ENCODE results near the gene LMNTD1.
"Not testable (repeated sequence)": the region's sequence is repeated elsewhere in the genome, so short reads cannot be mapped to it uniquely, and the experiment has no call there.

Gene LMNTD1

DNA sequence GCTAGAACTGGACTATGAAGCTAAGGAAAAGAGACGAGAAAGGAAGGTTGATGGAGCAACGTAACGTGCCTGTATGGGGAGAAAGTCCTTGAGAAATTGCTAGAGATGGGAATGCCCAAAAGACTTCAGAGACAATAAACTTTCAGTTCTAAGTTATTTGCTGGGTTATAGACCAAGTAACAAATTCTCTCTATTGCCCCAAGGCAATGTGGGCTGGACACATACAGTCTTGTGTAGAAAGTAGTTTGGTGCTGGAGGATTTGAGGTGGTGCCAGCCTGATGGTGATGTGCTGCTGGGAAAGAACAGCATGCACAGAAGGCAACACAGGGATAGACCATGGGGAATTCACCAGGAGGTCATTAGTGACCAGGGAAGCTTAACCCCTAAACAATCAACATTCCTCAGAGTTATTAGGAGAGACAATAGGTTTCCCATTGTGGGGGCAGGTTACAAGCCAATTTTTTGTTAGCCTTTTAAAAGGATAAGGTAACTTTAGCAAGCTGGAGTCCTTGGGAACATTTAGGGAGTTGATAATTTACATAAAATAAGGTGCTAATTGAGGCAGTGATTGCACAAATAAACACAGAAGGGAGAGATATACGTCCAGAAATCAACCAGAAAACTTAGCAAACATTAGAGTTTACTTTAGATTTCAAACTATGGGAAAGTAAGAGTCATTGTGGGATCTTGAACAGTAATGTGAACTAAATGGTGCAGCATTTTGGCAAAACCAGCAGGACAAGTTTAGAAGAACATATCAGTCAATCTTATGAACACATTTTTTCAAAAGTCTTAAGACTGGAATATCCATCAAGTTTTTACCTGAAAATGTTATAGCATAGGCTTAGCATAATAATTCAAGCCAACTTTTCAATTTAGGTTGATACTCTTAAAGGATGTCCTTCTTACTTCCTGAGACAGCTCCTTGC is 61.4 kb downstream of the LMNTD1 start:
- no peak for DNase-seq (ENCODE audit: low read depth in 2 of 2)

GRCh38 chr12:25488956-25489870 is 63.9 kb downstream of the LMNTD1 start:
- not testable (repeated sequence) for DNase-seq (ENCODE audit: low read depth in 2 of 2)

DNA sequence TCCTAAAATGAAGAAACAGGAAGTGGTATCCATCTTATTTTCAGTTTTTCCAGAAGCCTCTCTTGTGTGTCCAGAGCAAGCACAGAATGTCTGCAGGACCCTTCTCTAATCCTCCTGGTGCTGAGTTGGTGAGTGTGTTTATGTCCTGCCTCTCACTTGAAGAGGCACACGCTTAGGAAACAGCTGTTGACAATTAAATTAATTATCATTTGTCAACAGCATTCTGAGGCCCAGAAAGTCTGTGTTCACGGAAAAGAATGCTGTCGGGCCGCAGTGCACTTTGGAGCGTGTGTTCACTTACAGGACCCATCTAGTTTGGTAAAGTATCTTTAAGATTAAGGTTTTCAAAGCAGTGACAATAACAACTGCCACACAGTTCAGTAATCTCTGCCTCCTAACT is 70.5 kb downstream of the LMNTD1 start:
- DNase-seq (ENCODE audit: low read depth in 2 of 2), result no peak

DNA sequence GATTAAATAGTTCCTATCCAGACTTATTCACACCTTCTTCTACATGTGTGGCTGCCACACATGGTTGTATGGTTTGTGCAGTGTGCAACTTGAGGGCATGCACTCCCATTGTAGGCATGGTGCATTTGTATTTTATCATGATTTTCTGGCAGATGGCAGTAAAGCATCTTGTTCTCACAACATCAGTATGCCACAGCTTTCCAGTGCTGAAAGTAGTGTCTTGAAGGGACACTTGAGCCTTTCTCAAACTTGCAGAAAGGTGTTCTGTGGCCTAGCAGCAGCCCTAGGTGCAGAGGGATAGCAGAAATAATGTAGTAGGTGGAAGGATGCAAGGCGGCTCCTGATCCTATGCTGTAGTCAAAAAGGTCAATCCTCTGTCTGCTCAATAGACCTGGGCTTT is 72.9 kb downstream of the LMNTD1 start:
- no peak for DNase-seq (ENCODE audit: low read depth in 2 of 2)

DNA sequence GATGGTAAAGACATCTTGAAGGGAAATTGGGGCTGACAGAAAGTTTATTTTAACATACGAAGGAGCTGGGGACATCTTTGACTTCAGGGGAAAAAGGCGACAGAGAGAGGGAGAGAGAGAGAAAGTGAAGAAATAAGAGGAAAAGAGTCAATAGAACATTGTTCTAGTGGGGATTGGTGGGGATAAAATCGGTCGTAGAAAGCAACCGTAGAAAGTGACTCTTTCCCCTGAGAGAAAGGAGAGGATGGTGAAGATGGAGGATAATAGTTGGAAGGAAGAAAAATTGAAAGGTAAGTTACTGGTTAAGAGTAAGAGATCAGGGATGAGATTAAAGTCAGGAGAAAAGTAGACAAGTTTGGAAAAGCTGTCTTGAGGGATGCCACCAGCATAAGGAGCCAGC is 75.9 kb downstream of the LMNTD1 start:
- DNase-seq (ENCODE audit: low read depth in 2 of 2), result no peak

DNA sequence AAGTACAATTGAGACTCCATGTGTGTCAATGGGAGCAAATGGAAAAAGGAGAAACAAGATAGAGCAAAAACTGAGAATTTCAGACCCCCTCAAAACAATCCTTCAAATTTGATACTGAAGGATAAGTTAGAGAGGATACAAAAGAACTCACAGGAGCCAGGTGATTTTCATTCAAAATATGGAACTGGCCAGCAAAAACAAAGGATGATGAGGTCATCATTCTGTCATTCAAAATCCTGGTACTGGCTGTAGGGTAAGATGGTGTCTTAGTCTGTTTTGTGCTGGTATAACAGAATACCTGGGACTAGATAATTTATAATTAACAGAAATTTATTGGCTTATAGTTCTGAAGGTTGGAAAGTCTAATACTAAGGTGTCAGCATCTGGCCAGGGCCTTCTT is 80.6 kb downstream of the LMNTD1 start:
- DNase-seq (ENCODE audit: low read depth in 2 of 2), result no peak

DNA sequence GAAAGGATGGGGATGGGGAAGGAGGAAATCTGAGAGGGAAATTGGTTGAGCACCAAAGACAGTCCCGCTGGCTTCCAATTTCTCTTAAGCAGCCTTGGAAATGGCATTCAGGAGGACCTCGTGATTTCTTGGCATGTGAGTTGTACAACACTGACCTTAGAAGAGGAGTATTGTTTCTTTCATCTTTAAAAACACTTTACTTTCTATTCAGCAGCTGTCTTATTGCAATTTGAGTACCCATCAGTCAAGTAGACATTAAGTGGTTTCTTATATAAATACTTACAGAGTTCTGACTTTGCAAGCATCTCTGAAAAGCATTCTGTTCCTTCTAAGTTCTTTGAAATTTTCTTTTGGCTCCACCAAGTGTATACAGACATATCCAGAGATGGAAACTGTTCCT is 83.2 kb downstream of the LMNTD1 start:
- DNase-seq (ENCODE audit: low read depth in 2 of 2), result no peak

DNA sequence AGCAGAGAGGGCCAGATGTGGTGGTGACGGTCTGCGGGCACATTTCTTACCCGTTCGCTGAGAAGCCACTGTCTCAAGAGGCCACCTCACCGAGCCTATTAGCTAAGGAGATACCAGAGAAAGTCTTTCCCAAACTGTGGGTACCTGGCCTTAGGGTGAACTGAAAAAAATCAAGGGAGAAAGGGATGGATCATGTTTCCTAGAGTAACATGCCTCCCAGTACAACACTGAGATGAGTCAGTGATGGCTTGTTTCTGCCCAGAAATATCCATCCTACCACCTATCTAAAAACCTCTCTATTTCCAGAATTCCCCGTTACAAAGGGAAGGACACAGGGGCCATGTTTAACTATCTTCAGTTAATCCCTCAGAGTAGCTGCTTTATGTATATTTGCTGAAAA is 83.7 kb downstream of the LMNTD1 start:
- no peak for DNase-seq (ENCODE audit: low read depth in 2 of 2)

GRCh38 chr12:25463521-25463920 is 89.6 kb downstream of the LMNTD1 start:
- DNase-seq (ENCODE audit: low read depth in 2 of 2), result no peak

DNA sequence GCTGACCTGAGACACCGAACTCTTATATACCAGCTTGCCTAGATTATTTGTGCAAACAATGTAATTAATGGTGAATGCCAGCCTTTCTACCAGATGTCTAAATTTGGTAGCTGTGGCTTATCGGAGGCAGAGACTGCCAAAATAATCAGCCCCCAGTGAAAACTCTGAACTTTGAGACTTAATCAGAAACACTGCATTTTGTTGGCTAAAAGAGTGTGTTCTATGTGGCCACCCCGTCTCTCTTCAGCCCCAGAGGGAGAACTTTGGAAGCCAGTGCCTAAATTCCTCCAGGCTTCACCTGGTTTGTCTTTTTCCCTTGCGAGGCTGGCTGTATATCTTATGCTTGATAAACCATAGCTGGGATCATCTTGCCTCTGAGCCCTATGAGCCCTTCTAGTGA is 90.1 kb downstream of the LMNTD1 start:
- DNase-seq (ENCODE audit: low read depth in 2 of 2), result no peak

DNA sequence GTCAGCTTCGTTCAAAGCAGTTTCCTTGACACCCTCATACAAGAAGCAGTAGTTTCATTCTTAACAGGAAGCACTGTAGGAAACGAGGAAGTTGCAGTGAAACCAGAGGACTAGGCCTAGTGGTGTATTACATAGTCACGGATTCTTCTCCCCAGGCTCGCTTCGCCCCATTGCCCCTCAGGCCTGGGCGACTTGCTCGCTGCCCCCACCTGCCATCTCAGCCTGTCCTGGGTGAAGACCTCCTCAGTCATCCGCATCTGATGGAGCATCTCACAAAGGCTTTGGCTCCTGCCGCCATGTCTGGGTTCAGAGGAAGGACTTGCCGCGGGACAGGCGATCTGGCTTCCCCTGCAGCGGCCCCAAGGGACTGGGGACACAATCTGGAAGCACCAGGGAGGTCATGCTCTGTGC is 93.5 kb downstream of the LMNTD1 start:
- DNase-seq (ENCODE audit: low read depth in 2 of 2), result no peak

GRCh38 chr12:25458047-25458552 is 95.0 kb downstream of the LMNTD1 start:
- DNase-seq (ENCODE audit: low read depth in 2 of 2), result no peak

DNA sequence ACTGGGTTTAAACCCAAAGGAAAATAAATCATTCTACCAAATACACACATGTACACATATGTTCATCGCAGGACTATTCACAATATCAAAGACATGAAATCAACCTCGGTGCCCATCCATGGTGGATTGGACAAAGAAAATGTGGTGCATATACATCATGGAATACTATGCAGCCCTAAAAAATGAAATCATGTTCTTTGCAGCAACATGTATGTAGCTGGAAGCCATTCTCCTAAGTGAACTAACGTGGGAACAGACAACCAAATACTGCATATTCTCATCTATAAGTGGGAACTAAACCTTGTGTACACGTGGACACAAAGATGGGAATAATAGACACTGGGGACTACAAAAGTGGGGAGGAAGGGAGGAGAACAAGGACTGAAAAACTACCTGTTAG is 96.6 kb downstream of the LMNTD1 start:
- DNase-seq (ENCODE audit: low read depth in 2 of 2), result no peak

DNA sequence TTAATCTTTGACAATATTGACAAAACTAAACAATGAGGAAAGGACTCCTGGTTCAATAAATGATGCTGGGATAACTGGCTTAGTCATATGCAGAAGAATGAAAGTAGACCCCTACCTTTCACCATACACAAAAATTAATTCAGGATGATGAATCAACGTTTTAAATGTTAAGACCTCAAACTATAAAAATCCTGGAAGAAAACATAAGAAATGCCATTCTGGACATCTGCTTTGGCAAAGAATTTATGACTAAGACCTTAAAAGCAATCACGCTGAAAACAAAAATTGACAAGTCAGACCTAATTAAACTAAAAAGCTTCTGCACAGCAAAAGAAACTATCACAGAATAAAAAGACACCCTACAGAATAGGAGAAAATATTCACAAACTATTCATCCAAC is 97.4 kb downstream of the LMNTD1 start:
- DNase-seq (ENCODE audit: low read depth in 2 of 2), result no peak

DNA sequence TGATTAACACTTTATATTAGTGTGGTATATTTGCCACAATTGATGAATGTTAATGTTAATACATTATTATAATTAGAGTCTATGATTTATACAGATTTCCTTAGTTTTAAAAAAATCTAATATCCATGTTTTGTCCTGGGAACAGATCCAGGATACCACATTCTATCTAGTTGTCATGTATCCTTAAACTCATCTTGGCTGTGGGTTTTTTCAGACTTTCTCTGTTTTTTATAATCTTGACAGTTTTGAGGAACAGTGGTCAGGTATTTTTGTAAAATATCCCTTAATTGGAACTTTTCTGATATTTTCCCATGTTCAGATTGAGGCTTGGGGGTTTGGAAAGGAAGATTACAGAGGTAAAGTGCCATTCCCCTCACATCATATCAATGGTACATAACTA is 104.1 kb downstream of the LMNTD1 start:
- DNase-seq (ENCODE audit: low read depth in 2 of 2), result no peak

GRCh38 chr12:25447046-25447445 is 106.0 kb downstream of the LMNTD1 start:
- DNase-seq (ENCODE audit: low read depth in 2 of 2), result no peak

- DNase-seq (ENCODE audit: low read depth in 2 of 2), result no peak
Observed at GRCh38 chr12:25438638-25439037, 114.4 kb downstream of the LMNTD1 start.

- DNase-seq (ENCODE audit: low read depth in 2 of 2), result no peak
Observed at GRCh38 chr12:25436206-25437030, 116.7 kb downstream of the LMNTD1 start.

DNA sequence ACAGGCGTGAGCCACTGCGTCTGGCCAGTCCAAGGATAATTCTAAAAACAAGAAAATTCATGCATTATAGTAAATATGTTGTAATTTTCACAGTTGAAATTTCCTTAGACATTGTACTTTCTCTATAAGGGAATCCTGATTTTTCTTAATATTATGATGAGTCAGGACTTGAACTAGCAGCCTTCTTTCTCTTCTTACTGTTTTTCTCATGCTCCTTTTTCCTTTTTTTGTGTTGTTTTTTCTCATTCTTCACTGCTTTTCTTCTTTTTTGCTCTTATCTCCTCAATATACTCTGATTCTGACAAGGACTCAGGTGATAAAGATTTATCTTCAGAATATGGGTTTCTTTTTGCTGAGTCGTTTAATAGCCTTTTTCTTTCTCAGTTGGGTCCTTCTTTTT is 117.7 kb downstream of the LMNTD1 start:
- DNase-seq (ENCODE audit: low read depth in 2 of 2), result no peak

- no peak for DNase-seq (ENCODE audit: low read depth in 2 of 2)
Observed at GRCh38 chr12:25434515-25434914, 118.6 kb downstream of the LMNTD1 start.

- no peak for DNase-seq (ENCODE audit: low read depth in 2 of 2)
Observed at GRCh38 chr12:25433581-25434325, 119.3 kb downstream of the LMNTD1 start.
